K562 (cell line): ENCODE results near the gene PTGES3L. TPM values are rescaled to one million over a fixed set of nuclear protein-coding genes. Genes with fewer than 3 reads are reported as not detected.

Experiments used
- ARID2 ChIP-seq: fragments of 450-650 bp; IDR thresholded peaks from 2 replicates; pipeline ENCODE4 v1.6.1; 2017; ENCODE audit warnings: antibody characterized with exemption, mild to moderate bottlenecking
- ATF7 ChIP-seq: fragments of 450-650 bp; IDR thresholded peaks from 2 replicates; pipeline ENCODE4 v1.7.1; 2014; ENCODE audit warnings: mild to moderate bottlenecking, moderate library complexity
- CTCF ChIP-seq, 3 experiments: IDR thresholded peaks in 2 of 3; conservative IDR thresholded peaks in 1 of 3; 2 replicates each; pipeline ENCODE4 v1.5.1; 2011 to 2012; ENCODE audit warnings: low read length in 3 of 3, mild to moderate bottlenecking in 3 of 3, control low read depth in 2 of 3, improper control_type of control experiment in 1 of 3, inconsistent platforms in 1 of 3, low read depth in 1 of 3, mixed read lengths in 1 of 3, moderate library complexity in 1 of 3; ENCODE audit not compliant: insufficient read depth in 2 of 3
- ELF2 ChIP-seq: fragments of 250-450 bp; sonication (Bioruptor Pico); IDR thresholded peaks from 2 replicates; pipeline ENCODE4 v1.5.0; 2021; ENCODE audit warnings: mild to moderate bottlenecking
- ETS1 ChIP-seq: conservative IDR thresholded peaks from 2 replicates; pipeline ENCODE4 v1.6.1; 2011; ENCODE audit warnings: low read depth, mild to moderate bottlenecking, low read length; ENCODE audit not compliant: control insufficient read depth
- FUS ChIP-seq: fragments of 200-400 bp; formaldehyde crosslinking; optimal IDR thresholded peaks from 2 replicates; pipeline ENCODE3; 2017; ENCODE audit warnings: low read depth, low read length
- HNRNPL ChIP-seq: fragments of 200-400 bp; formaldehyde crosslinking; IDR thresholded peaks from 2 replicates; pipeline ENCODE4 v1.6.1; 2017; ENCODE audit warnings: low read depth, mild to moderate bottlenecking, low read length
- LEF1 ChIP-seq: fragments of 450-650 bp; IDR thresholded peaks from 2 replicates; pipeline ENCODE4 v1.6.1; 2016; ENCODE audit warnings: mild to moderate bottlenecking
- MEF2D ChIP-seq: conservative IDR thresholded peaks from 2 replicates; pipeline ENCODE4 v1.6.1; 2016; ENCODE audit warnings: low read depth, missing genetic modification characterization, missing compliant biosample characterization
- THRA ChIP-seq: fragments of 450-650 bp; IDR thresholded peaks from 2 replicates; pipeline ENCODE4 v1.6.1; 2017; ENCODE audit warnings: mild to moderate bottlenecking, moderate library complexity
- ZFX ChIP-seq: sonication (generic); formaldehyde crosslinking; IDR thresholded peaks from 2 replicates; pipeline ENCODE4 v1.8.0; 2022; ENCODE audit warnings: mild to moderate bottlenecking, missing genetic modification reagents, moderate library complexity
- ZNF24 ChIP-seq: fragments of 450-650 bp; IDR thresholded peaks from 2 replicates; pipeline ENCODE4 v1.6.1; 2016
- ZNF592 ChIP-seq: fragments of 450-650 bp; IDR thresholded peaks from 2 replicates; pipeline ENCODE4 v1.6.1; 2017; ENCODE audit warnings: antibody characterized with exemption, mild to moderate bottlenecking
- ZNF655 ChIP-seq: fragments of 250-450 bp; sonication (Bioruptor Pico); IDR thresholded peaks from 2 replicates; pipeline ENCODE4 v1.5.0; 2021
- ZNF830 ChIP-seq: fragments of 250-450 bp; sonication (Bioruptor Pico); IDR thresholded peaks from 2 replicates; pipeline ENCODE4 v1.5.0; 2021; ENCODE audit warnings: mild to moderate bottlenecking
- ZSCAN29 ChIP-seq: fragments of 450-650 bp; IDR thresholded peaks from 2 replicates; pipeline ENCODE4 v1.6.1; 2017
- polyA plus RNA-seq, 8 experiments: library from polyadenylated mRNA; depleted of rRNA in 4 of 8; stranded (reverse) in 5 of 8; unstranded in 3 of 8; fragments of >200 nt; fragmentation: Nextera tagmentation in 2 of 8; fragmentation: Illumina TruSeq in 1 of 8; extraction: Ambion mirVana in 2 of 8; extraction: Trizol in 1 of 8; gene quantifications; 2 replicates each; pipeline versions ENCODE4 v1.2.1 to v1.2.3, GENCODE V29; 2011 to 2014; ENCODE audit warnings: inconsistent platforms in 1 of 8, missing spikeins in 1 of 8
- total RNA-seq, 7 experiments: library from RNA; depleted of rRNA in 6 of 7; stranded (reverse); fragments of >200 nt in 6 of 7; fragmentation: Illumina TruSeq in 2 of 7; extraction: Trizol in 2 of 7; gene quantifications; 2 replicates each; pipeline versions ENCODE4 v1.2.1 to v1.2.3, GENCODE V29; 2011 to 2021; ENCODE audit warnings: low replicate concordance in 1 of 7

Gene PTGES3L
- total and polyA plus RNA-seq, 9 of the 15 experiments (the other 6 are each of a cell fraction or from before 2014, with no cell fraction given): 6.0 to 16.0 (median 9.6) TPM

GRCh38 chr17:42997984-42998938 is 18.4 kb upstream of the PTGES3L start, which contains the start of gene RPL27 (continued):
- TF ChIP-seq CTCF (IDR thresholded peaks at IDR 0.05 in 2 of 3, conservative IDR thresholded peaks at IDR 0.05 in 1 of 3; ENCODE audit: insufficient read depth in 2 of 3, low read depth in 1 of 3, low read length in 3 of 3): peak; percentile 92 to 96 (median 95)
- TF ChIP-seq FUS: no peak
- TF ChIP-seq ELF2: peak; percentile 99
- peak; percentile 9; the same call in 1 of the 2 replicates for TF ChIP-seq ZNF592
- 0 out of 2 replicates have a peak, but pooled peaks have one; percentile 46 for TF ChIP-seq ZNF830 (CRISPR knock-in tag)
- TF ChIP-seq ZSCAN29: no peak
- TF ChIP-seq ETS1: peak; percentile 96
- TF ChIP-seq ARID2: no peak
- TF ChIP-seq MEF2D (tag): peak; percentile 27; the same call in 1 of the 2 replicates
- TF ChIP-seq HNRNPL: no peak
- TF ChIP-seq ATF7: peak; percentile 97
- TF ChIP-seq ZNF24: peak; percentile 79; the same call in 1 of the 2 replicates
- TF ChIP-seq THRA: no peak
- no peak for TF ChIP-seq ZNF655 (CRISPR knock-in tag)
- TF ChIP-seq LEF1: peak; percentile 55; the same call in 1 of the 2 replicates
- TF ChIP-seq ZFX (CRISPR knock-in tag): peak; percentile 99
